ENCODE results near the gene KRTAP4-5. TPM values are rescaled to one million over a fixed set of nuclear protein-coding genes. Genes with fewer than 3 reads are reported as not detected.
"Not testable (repeated sequence)": the region's sequence is repeated elsewhere in the genome, so short reads cannot be mapped to it uniquely, and the experiment has no call there.

The KRTAP4-5 gene
- not detected for total RNA-seq

DNA sequence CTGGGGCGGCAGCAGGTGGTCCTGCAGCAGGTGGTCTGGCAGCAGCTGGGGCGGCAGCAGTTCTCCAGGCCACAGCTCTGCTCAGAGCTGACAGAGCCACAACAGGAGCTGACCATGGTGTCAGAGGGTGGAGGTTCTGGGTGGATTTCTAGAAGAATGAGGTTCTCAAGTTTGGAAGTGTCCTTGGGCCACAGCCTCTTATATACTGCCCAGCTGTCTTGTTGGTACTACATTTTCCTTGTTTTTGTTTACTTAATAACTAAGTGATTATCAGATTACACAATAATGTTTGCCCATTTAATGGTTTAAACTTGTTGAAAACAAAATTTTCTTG, at the start of gene KRTAP4-5:
Gene KRTAP4-5 (minus strand): TSS at position 174 of the 334 bp plus-strand sequence. CDS start 58 bp downstream, at position 116.
- Histone ChIP-seq H3K9me3 (no peaks in the 10 kb centered on the region), H3K36me3 (no peaks in the 10 kb centered on the region), H3K27ac (no peak within 1 kb of the TSS), H3K4me3 (no peak within 1 kb of the TSS), H3K4me1 (no peaks in the 10 kb centered on the region), H3K27me3 (no peaks in the 10 kb centered on the region)
- TF ChIP-seq POLR2A (IDR thresholded peaks at IDR 0.05): no peak
- TF ChIP-seq, protein P1, sequence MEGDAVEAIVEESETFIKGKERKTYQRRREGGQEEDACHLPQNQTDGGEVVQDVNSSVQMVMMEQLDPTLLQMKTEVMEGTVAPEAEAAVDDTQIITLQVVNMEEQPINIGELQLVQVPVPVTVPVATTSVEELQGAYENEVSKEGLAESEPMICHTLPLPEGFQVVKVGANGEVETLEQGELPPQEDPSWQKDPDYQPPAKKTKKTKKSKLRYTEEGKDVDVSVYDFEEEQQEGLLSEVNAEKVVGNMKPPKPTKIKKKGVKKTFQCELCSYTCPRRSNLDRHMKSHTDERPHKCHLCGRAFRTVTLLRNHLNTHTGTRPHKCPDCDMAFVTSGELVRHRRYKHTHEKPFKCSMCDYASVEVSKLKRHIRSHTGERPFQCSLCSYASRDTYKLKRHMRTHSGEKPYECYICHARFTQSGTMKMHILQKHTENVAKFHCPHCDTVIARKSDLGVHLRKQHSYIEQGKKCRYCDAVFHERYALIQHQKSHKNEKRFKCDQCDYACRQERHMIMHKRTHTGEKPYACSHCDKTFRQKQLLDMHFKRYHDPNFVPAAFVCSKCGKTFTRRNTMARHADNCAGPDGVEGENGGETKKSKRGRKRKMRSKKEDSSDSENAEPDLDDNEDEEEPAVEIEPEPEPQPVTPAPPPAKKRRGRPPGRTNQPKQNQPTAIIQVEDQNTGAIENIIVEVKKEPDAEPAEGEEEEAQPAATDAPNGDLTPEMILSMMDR (IDR thresholded peaks at IDR 0.05): no peak
- DNase-seq: no peak

DNA sequence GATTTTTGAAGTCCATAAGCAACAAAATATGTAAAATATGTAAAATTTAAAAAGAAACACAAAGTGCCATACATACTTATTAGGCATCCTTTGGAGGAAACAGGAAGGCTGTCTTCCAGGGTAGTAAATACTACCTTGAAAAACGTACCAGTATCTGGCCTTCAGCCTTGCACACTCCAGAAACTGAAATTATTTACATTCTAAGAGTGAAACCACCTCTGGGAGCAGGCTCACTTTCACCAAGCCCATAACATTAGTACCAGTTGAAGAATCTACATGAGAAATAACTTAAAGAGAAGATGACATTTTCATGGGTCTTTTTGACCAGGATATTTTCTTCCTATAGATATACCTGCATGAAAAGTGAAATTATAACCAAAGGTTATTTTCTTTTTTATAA, 46.4 kb upstream of the KRTAP4-5 start:
- no peaks in the 10 kb centered on the region for H3K36me3 ChIP-seq
- no peaks in the 10 kb centered on the region for H3K27me3 ChIP-seq
- no peak for DNase-seq
- no peak overlapping the region for H3K4me3 ChIP-seq
- no peaks in the 10 kb centered on the region for H3K9me3 ChIP-seq
- TF ChIP-seq POLR2A (IDR thresholded peaks at IDR 0.05): no peak
- TF ChIP-seq, protein P1 (IDR thresholded peaks at IDR 0.05): no peak
- H3K4me1 ChIP-seq: no peaks in the 10 kb centered on the region
- no peak overlapping the region for H3K27ac ChIP-seq

DNA sequence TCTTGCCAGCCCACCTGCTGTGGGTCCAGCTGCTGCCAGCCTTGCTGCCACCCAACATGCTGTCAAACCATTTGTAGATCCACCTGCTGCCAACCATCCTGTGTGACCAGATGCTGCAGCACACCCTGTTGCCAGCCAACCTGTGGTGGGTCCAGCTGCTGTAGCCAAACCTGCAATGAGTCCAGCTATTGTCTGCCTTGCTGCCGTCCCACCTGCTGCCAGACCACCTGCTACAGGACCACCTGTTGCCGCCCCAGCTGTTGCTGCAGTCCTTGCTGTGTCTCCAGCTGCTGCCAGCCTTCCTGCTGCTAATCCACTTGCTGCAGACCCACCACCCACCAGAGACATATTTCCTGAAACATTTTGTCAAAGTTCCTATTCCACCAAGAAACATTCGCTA, 40.7 kb upstream of the KRTAP4-5 start:
- Histone ChIP-seq H3K4me3 (no peak overlapping the region), H3K36me3 (no peaks in the 10 kb centered on the region), H3K9me3 (no peaks in the 10 kb centered on the region), H3K27ac (no peak overlapping the region), H3K4me1 (no peaks in the 10 kb centered on the region), H3K27me3 (no peaks in the 10 kb centered on the region)
- TF ChIP-seq POLR2A (IDR thresholded peaks at IDR 0.05): no peak
- TF ChIP-seq, protein P1 (IDR thresholded peaks at IDR 0.05): no peak
- no peak for DNase-seq

DNA sequence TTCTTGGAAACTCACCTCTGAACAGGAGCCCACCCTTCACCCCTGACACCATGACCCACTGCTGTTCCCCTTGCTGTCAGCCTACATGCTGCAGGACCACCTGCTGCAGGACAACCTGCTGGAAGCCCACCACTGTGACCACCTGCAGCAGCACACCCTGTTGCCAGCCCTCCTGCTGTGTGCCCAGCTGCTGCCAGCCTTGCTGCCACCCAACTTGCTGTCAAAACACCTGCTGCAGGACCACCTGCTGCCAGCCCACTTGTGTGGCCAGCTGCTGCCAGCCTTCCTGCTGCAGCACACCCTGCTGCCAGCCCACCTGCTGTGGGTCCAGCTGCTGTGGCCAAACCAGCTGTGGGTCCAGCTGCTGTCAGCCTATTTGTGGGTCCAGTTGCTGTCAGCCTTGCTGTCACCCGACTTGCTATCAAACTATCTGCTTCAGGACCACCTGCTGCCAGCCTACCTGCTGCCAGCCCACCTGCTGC, 40.3 kb upstream of the KRTAP4-5 start, which contains the start of gene KRTAP9-1:
Gene KRTAP9-1 (plus strand): TSS at position 51 of the 482 bp plus-strand sequence. CDS start 0 bp downstream, at position 51.
- H3K4me1 ChIP-seq, H3K9me3 ChIP-seq, H3K4me3 ChIP-seq, H3K27me3 ChIP-seq, H3K27ac ChIP-seq, H3K36me3 ChIP-seq, DNase-seq: not testable (repeated sequence)

DNA sequence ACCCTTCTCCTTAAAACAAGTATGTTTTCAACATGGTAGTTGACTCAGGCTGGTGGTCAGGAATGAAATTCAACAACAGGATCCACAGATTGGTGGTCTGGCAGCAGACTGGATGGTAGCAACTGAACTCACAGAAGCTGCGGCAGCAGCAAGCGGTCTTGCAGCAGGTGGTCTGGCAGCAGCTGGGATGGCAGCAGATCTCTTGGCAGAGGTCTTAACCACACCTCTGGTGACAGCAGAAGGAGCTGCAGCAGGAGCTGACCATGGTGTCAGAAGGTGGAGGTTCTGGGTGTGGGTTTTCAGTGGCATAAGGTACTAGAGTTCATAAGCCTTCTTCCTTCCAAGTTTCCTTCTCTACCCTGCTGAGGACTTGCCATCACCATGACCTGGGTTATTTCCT, 37.2 kb upstream of the KRTAP4-5 start:
- H3K27me3 ChIP-seq: no peaks in the 10 kb centered on the region
- no peak for DNase-seq
- H3K9me3 ChIP-seq: no peaks in the 10 kb centered on the region
- H3K27ac ChIP-seq: no peak overlapping the region
- no peak for TF ChIP-seq POLR2A (IDR thresholded peaks at IDR 0.05)
- TF ChIP-seq, protein P1 (IDR thresholded peaks at IDR 0.05): no peak
- no peak overlapping the region for H3K4me3 ChIP-seq
- H3K36me3 ChIP-seq: no peaks in the 10 kb centered on the region
- peaks cover 0 to 6% (median 0%) of the 10 kb centered on the region in 4 donors for H3K4me1 ChIP-seq

DNA sequence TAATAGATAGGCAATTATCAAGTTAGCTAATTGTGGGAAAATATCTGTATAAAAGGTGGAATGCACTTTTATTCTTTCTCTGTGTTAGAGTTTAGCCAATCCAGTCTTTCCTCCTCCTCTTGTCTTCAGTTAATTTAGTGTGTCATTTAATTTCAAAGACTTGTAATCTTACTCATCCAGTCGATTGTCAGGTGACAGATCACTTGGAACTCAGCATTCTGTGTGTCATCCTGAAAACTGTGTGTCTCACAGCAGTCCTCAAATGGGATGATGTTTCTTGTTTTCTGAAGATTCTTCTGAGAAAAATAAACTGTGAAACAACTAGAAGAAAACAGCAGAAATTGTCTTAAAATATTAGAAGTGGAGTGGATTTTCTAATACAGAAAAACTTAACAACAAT, 35.4 kb upstream of the KRTAP4-5 start:
- Histone ChIP-seq H3K4me1 (peaks cover 0 to 6% (median 0%) of the 10 kb centered on the region in 4 donors), H3K4me3 (no peak overlapping the region), H3K27me3 (no peaks in the 10 kb centered on the region), H3K27ac (no peak overlapping the region), H3K9me3 (no peaks in the 10 kb centered on the region), H3K36me3 (no peaks in the 10 kb centered on the region)
- no peak for DNase-seq
- TF ChIP-seq POLR2A (IDR thresholded peaks at IDR 0.05): no peak
- TF ChIP-seq, protein P1 (IDR thresholded peaks at IDR 0.05): no peak
